Stimulated activated naive B cell treated with anti-CD40 and anti-IgM and Interleukin-4, amounts not matched to agents 10 μg/mL and 1 μg/mL and 100 μg/mL, for 72 hours (primary cell): Measurements from ENCODE around the gene LRRC8B.
A peak's percentile ranks its signal among the peaks of the same experiment; 100 is the strongest.
"Not testable (repeated sequence)": the region's sequence is repeated elsewhere in the genome, so short reads cannot be mapped to it uniquely, and the experiment has no call there.

Experiments
- ATAC-seq, 2 donors: fragments of 150-1000 bp; cut with Tn5 transposase; replicated peaks; 2 replicates each; pipeline ENCODE4 v1.10.0; 2021; ENCODE audit warnings: moderate library complexity in 1 of 2
- DNase-seq: peaks from one replicate; pipeline ENCODE4 v3.0.0; 2021
- H3K27ac Mint-ChIP-seq: one replicate; pipeline ENCODE4 v1.8.0; 2022; ENCODE audit warnings: mild to moderate bottlenecking, mixed read lengths
- H3K27me3 Mint-ChIP-seq, 2 donors: one replicate each; pipeline ENCODE4 v1.8.0; 2022; ENCODE audit warnings: mixed read lengths in 2 of 2
- H3K36me3 Mint-ChIP-seq, 2 donors: one replicate each; pipeline ENCODE4 v1.8.0; 2022; ENCODE audit warnings: mixed read lengths in 2 of 2, mild to moderate bottlenecking in 1 of 2
- H3K4me1 Mint-ChIP-seq, 2 donors: one replicate each; pipeline ENCODE4 v1.8.0; 2022; ENCODE audit warnings: mixed read lengths in 2 of 2, mild to moderate bottlenecking in 1 of 2
- H3K4me3 Mint-ChIP-seq, 2 donors: one replicate each; pipeline ENCODE4 v1.8.0; 2022; ENCODE audit warnings: mild to moderate bottlenecking in 2 of 2, mixed read lengths in 2 of 2, moderate library complexity in 1 of 2
- H3K9me3 Mint-ChIP-seq, 2 donors: one replicate each; pipeline ENCODE4 v1.8.0; 2022; ENCODE audit warnings: mixed read lengths in 2 of 2, mild to moderate bottlenecking in 1 of 2

LRRC8B gene

DNA sequence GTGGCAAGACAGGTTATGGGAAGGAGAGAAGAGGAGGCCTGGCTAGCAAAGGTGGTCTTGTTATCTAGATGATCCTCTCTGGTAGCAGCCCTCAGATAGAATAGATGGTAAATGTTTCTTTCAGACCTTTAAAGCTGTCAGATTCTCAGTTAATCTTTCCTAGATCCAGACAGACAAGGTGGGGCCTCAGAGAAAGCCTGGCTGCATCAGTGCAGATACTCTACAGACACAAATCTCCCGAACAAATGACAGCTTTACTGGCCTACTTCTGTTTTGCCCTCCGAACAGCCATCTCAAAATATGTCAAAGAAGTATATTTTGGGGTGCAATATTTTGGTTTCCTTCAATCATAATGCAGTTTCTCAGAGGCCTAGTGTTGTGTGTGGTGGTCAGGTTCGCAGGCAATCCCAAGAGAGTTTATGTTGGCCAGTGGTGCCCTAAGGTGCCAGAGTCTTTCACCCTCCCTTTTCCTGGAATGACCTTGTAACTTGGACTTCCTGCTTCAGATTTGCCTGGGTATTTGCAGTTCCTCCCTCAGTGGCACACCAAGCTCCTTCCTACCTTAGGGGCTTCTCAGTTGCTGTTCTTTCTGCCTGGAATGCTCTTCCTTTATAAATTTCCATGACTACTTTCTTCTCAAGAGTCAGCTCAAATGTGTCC lies 7.0 kb downstream of the LRRC8B start:
- Mint-ChIP-seq H3K9me3 (no peaks in the 10 kb centered on the region), H3K27me3 (no peaks in the 10 kb centered on the region), H3K4me3 (no peak overlapping the region), H3K36me3 (peaks cover 18 to 35% of the 10 kb centered on the region in 2 donors), H3K27ac (no peak overlapping the region), H3K4me1 (peaks cover 17 to 26% of the 10 kb centered on the region in 2 donors)
- ATAC-seq (no peak), DNase-seq (no peak)

GRCh38 chr1:89532228-89532627 lies 7.6 kb downstream of the LRRC8B start:
- Mint-ChIP-seq H3K36me3 (peaks cover 22 to 39% of the 10 kb centered on the region in 2 donors), H3K27ac (no peak overlapping the region), H3K4me3 (no peak overlapping the region), H3K4me1 (peaks cover 22 to 32% of the 10 kb centered on the region in 2 donors), H3K9me3 (no peaks in the 10 kb centered on the region), H3K27me3 (no peaks in the 10 kb centered on the region)
- ATAC-seq (no peak), DNase-seq (no peak)

DNA sequence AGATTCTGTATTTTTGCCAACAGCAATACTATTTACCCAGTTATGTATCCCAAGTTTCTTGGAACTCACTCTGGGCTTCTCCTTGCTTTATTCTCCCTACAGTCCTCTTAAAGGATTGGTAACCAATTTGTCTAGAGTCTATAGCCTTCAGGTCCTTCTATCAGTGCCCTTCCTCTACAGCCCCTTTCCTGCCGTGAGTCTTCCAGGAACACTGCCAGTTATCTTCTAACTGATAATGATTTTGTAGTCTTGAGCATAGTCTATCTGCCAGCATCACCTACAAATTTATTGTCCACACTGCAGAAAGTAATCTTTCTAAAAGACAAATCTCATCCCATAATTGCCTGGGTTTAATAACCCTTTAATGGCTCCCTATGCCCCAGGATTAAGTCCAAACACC lies 8.2 kb downstream of the LRRC8B start:
- Mint-ChIP-seq H3K4me3 (no peak overlapping the region), H3K27me3 (no peaks in the 10 kb centered on the region), H3K9me3 (no peaks in the 10 kb centered on the region), H3K27ac (no peak overlapping the region), H3K36me3 (peaks cover 22 to 40% of the 10 kb centered on the region in 2 donors), H3K4me1 (peaks cover 24 to 35% of the 10 kb centered on the region in 2 donors)
- ATAC-seq (no peak), DNase-seq (no peak)

GRCh38 chr1:89535537-89535936 lies 10.9 kb downstream of the LRRC8B start:
- peaks cover 37 to 51% of the 10 kb centered on the region in 2 donors for H3K4me1 Mint-ChIP-seq
- no peaks in the 10 kb centered on the region for H3K9me3 Mint-ChIP-seq
- H3K27me3 Mint-ChIP-seq: no peaks in the 10 kb centered on the region
- DNase-seq (no peak), ATAC-seq (no peak)
- H3K36me3 Mint-ChIP-seq: peaks cover 21 to 50% of the 10 kb centered on the region in 2 donors
- H3K27ac Mint-ChIP-seq: no peak overlapping the region
- no peak overlapping the region for H3K4me3 Mint-ChIP-seq

- H3K27me3 Mint-ChIP-seq: no peaks in the 10 kb centered on the region
- H3K4me3 Mint-ChIP-seq: no peak overlapping the region
- H3K4me1 Mint-ChIP-seq: peaks cover 36 to 52% of the 10 kb centered on the region in 2 donors
- ATAC-seq: peak; percentile 20 to 44
- H3K9me3 Mint-ChIP-seq: no peaks in the 10 kb centered on the region
- peaks cover 16 to 52% of the 10 kb centered on the region in 2 donors for H3K36me3 Mint-ChIP-seq
- no peak for DNase-seq
- no peak overlapping the region for H3K27ac Mint-ChIP-seq
Measured at GRCh38 chr1:89536555-89537341, 12.1 kb downstream of the LRRC8B start.

GRCh38 chr1:89538361-89538760 lies 13.7 kb downstream of the LRRC8B start:
- H3K4me1 Mint-ChIP-seq: peaks cover 28 to 52% of the 10 kb centered on the region in 2 donors
- ATAC-seq (peak; percentile 34 to 67), DNase-seq (no peak)
- H3K4me3 Mint-ChIP-seq: no peak overlapping the region
- no peaks in the 10 kb centered on the region for H3K27me3 Mint-ChIP-seq
- H3K9me3 Mint-ChIP-seq: no peaks in the 10 kb centered on the region
- H3K36me3 Mint-ChIP-seq: peaks cover 12 to 37% of the 10 kb centered on the region in 2 donors
- H3K27ac Mint-ChIP-seq: no peak overlapping the region

GRCh38 chr1:89539128-89539527 lies 14.5 kb downstream of the LRRC8B start:
- no peak for DNase-seq

GRCh38 chr1:89540406-89540970 lies 15.9 kb downstream of the LRRC8B start:
- no peak overlapping the region for H3K27ac Mint-ChIP-seq
- peaks cover 8 to 31% of the 10 kb centered on the region in 2 donors for H3K36me3 Mint-ChIP-seq
- H3K9me3 Mint-ChIP-seq: no peaks in the 10 kb centered on the region
- DNase-seq (no peak), ATAC-seq (peak; percentile 36 to 45)
- no peaks in the 10 kb centered on the region for H3K27me3 Mint-ChIP-seq
- peak overlapping the region in 1 of 2 donors; percentile 7 for H3K4me3 Mint-ChIP-seq
- H3K4me1 Mint-ChIP-seq: peaks cover 33 to 59% of the 10 kb centered on the region in 2 donors

More at GRCh38 chr1:89539128-89539527, 14.5 kb downstream of the LRRC8B start:
- no peak for ATAC-seq
- Mint-ChIP-seq H3K36me3 (peaks cover 12 to 35% of the 10 kb centered on the region in 2 donors), H3K27me3 (no peaks in the 10 kb centered on the region), H3K9me3 (no peaks in the 10 kb centered on the region), H3K27ac (peak overlapping the region; percentile 65), H3K4me1 (peaks cover 27 to 54% of the 10 kb centered on the region in 2 donors), H3K4me3 (no peak overlapping the region)

GRCh38 chr1:89542345-89542744 lies 17.7 kb downstream of the LRRC8B start:
- DNase-seq (no peak), ATAC-seq (no peak)
- Mint-ChIP-seq H3K4me1 (peaks cover 31 to 52% of the 10 kb centered on the region in 2 donors), H3K9me3 (no peaks in the 10 kb centered on the region), H3K36me3 (peaks cover 4 to 24% of the 10 kb centered on the region in 2 donors), H3K27me3 (no peaks in the 10 kb centered on the region), H3K27ac (no peak overlapping the region), H3K4me3 (no peak overlapping the region)

DNA sequence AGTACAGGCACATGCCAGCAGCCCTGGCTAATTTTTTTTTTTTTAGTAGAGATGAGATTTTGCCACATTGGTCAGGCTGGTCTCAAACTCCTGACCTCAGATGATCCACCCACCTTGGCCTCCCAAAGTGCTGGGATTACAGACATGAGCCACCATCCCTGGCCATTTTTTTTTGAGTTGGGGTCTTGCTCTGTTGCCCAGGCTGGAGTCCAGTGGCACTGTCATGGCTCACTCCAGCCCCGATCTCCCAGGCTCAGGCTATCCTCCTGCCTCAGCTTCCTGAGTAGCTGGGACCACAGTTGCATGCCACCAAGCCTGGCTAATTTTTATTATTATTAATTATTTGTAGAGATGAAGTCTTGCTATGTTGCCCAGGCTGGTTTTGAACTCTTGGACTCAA lies 19.0 kb downstream of the LRRC8B start:
- not testable (repeated sequence) for H3K27me3 Mint-ChIP-seq, ATAC-seq, H3K27ac Mint-ChIP-seq, DNase-seq, H3K4me3 Mint-ChIP-seq, H3K9me3 Mint-ChIP-seq
- Mint-ChIP-seq H3K36me3 (peaks cover 4 to 18% of the 10 kb centered on the region in 2 donors), H3K4me1 (peaks cover 26 to 49% of the 10 kb centered on the region in 2 donors)

GRCh38 chr1:89545264-89546038 lies 20.8 kb downstream of the LRRC8B start:
- no peaks in the 10 kb centered on the region for H3K27me3 Mint-ChIP-seq
- peaks cover 2 to 20% of the 10 kb centered on the region in 2 donors for H3K36me3 Mint-ChIP-seq
- H3K4me3 Mint-ChIP-seq: no peak overlapping the region
- peak; percentile 13 for DNase-seq
- peaks cover 25 to 50% of the 10 kb centered on the region in 2 donors for H3K4me1 Mint-ChIP-seq
- peak overlapping the region; percentile 4 for H3K27ac Mint-ChIP-seq
- peak; percentile 87 to 88 for ATAC-seq
- no peaks in the 10 kb centered on the region for H3K9me3 Mint-ChIP-seq

GRCh38 chr1:89546082-89546889 lies 21.7 kb downstream of the LRRC8B start:
- H3K27me3 Mint-ChIP-seq: no peaks in the 10 kb centered on the region
- H3K36me3 Mint-ChIP-seq: peaks cover 9 to 21% of the 10 kb centered on the region in 2 donors
- H3K4me3 Mint-ChIP-seq: no peak overlapping the region

GRCh38 chr1:89546934-89547562 lies 22.4 kb downstream of the LRRC8B start:
- Mint-ChIP-seq H3K4me3 (no peak overlapping the region), H3K9me3 (no peaks in the 10 kb centered on the region), H3K27ac (no peak overlapping the region), H3K36me3 (peaks cover 9 to 18% of the 10 kb centered on the region in 2 donors), H3K4me1 (peaks cover 32 to 51% of the 10 kb centered on the region in 2 donors), H3K27me3 (no peaks in the 10 kb centered on the region)
- ATAC-seq (no peak), DNase-seq (no peak)

More at GRCh38 chr1:89546082-89546889, 21.7 kb downstream of the LRRC8B start:
- Mint-ChIP-seq H3K27ac (no peak overlapping the region), H3K9me3 (no peaks in the 10 kb centered on the region), H3K4me1 (peaks cover 30 to 48% of the 10 kb centered on the region in 2 donors)
- no peak for DNase-seq
- no peak for ATAC-seq
